Ishikawa (cell line): ENCODE data around the gene BMS1.

Experiments
- EP300 ChIP-seq: IDR thresholded peaks from 2 replicates; pipeline ENCODE4 v1.6.1; 2012; ENCODE audit warnings: borderline replicate concordance
- RAD21 ChIP-seq: IDR thresholded peaks from 2 replicates; pipeline ENCODE4 v1.6.1; 2012; ENCODE audit warnings: low read depth

DNA sequence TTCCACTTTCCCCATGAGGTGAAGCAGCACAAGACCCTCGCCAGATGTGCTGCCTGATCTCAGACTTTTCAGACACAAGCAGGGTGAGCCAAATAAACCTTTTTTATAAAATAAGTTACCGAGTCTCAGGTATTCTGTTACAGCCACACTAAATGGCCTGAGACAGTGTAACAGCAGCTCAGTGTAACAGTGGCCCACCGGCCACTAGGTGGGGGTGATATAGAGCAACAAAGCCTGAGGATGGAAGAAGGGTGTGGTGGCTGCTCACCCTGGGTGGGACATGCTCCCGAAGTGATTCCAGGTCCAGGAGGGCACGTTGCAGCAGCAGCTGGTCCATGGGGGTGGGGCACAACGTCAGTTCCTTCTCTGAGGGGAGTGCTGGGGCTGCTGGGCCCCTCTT is 44.6 kb downstream of the BMS1 start:
- no peak for TF ChIP-seq RAD21
- TF ChIP-seq EP300, result no peak
